ENCODE results near the gene FAM83C.

- TF ChIP-seq POLR2A (IDR thresholded peaks at IDR 0.05; ENCODE audit: low read depth, low read length) (no peak), POLR2AphosphoS5 (IDR thresholded peaks at IDR 0.05; ENCODE audit: low read depth, low read length) (no peak)
Observed at GRCh38 chr20:35269055-35269781, 23.0 kb downstream of the FAM83C start.

Data from GM12892 (cell line).